ENCODE measurements around the gene VSIG10L2. TPM values are rescaled to one million over a fixed set of nuclear protein-coding genes. Genes with fewer than 3 reads are reported as not detected.

The VSIG10L2 gene
- total RNA-seq, 6 experiments from 2014 or later, result 0.06 TPM; not detected in 5

- intact Hi-C loops (cut with DNase I), result no loop called here
- Histone ChIP-seq H3K4me3 (no peak overlapping the region), H3K27ac (no peak overlapping the region), H3K9me3 (no peaks in the 10 kb centered on the region), H3K36me3 (no peaks in the 10 kb centered on the region), H3K4me1 (no peaks in the 10 kb centered on the region), H3K27me3 (no peaks in the 10 kb centered on the region)
- 88% methylated on average over 8 of the region's 8 CpGs for WGBS (ENCODE audit: insufficient coverage, low coverage, low lambda C conversion rate, missing lambda C conversion rate)
- DNase-seq (no peak), ATAC-seq (no peak)
- TF ChIP-seq CTCF (IDR thresholded peaks at IDR 0.05), result no peak
- TF ChIP-seq POLR2A (IDR thresholded peaks at IDR 0.05), result no peak
These were observed 11.4 kb upstream of the VSIG10L2 start for GRCh38 chr11:125934473-125934872.

GRCh38 chr11:125935056-125935455 is 10.8 kb upstream of the VSIG10L2 start:
- WGBS (ENCODE audit: insufficient coverage, low coverage, low lambda C conversion rate, missing lambda C conversion rate), result 83% methylated on average over 2 of the region's 2 CpGs
- Histone ChIP-seq H3K36me3 (no peaks in the 10 kb centered on the region), H3K9me3 (no peaks in the 10 kb centered on the region), H3K27me3 (no peaks in the 10 kb centered on the region), H3K4me1 (no peaks in the 10 kb centered on the region), H3K4me3 (no peak overlapping the region), H3K27ac (no peak overlapping the region)
- DNase-seq (no peak), ATAC-seq (no peak)
- intact Hi-C loops (cut with DNase I), result no loop called here
- TF ChIP-seq POLR2A (IDR thresholded peaks at IDR 0.05), result no peak
- TF ChIP-seq CTCF (IDR thresholded peaks at IDR 0.05), result no peak

- H3K36me3 ChIP-seq, result no peaks in the 10 kb centered on the region
- no peak overlapping the region for H3K4me3 ChIP-seq
- 80% methylated on average over 6 of the region's 12 CpGs for WGBS (ENCODE audit: insufficient coverage, low coverage, low lambda C conversion rate, missing lambda C conversion rate)
- no peaks in the 10 kb centered on the region for H3K27me3 ChIP-seq
- H3K4me1 ChIP-seq, result no peaks in the 10 kb centered on the region
- H3K9me3 ChIP-seq, result no peaks in the 10 kb centered on the region
- ATAC-seq (no peak), DNase-seq (no peak)
- H3K27ac ChIP-seq, result no peak overlapping the region
- TF ChIP-seq POLR2A (IDR thresholded peaks at IDR 0.05) (no peak), CTCF (IDR thresholded peaks at IDR 0.05) (no peak)
- intact Hi-C loops (cut with DNase I), result no loop called here
These were observed 10.1 kb upstream of the VSIG10L2 start for GRCh38 chr11:125935618-125936199.

- 60% methylated on average over 1 of the region's 5 CpGs for WGBS (ENCODE audit: insufficient coverage, low coverage, low lambda C conversion rate, missing lambda C conversion rate)
- no peak for DNase-seq
These were observed 7.4 kb upstream of the VSIG10L2 start for GRCh38 chr11:125938418-125938817.

More at GRCh38 chr11:125938418-125938817, 7.4 kb upstream of the VSIG10L2 start:
- Histone ChIP-seq H3K9me3 (no peaks in the 10 kb centered on the region), H3K36me3 (no peaks in the 10 kb centered on the region), H3K27ac (no peak overlapping the region), H3K27me3 (no peaks in the 10 kb centered on the region), H3K4me3 (no peak overlapping the region), H3K4me1 (no peaks in the 10 kb centered on the region)
- ATAC-seq, result no peak
- intact Hi-C loops (cut with DNase I), result no loop called here
- TF ChIP-seq CTCF (IDR thresholded peaks at IDR 0.05), result no peak
- no peak for TF ChIP-seq POLR2A (IDR thresholded peaks at IDR 0.05)

Measured in right lobe of liver (tissue), 6 donors.